Activated CD8-positive, alpha-beta memory T cell treated with anti-CD3 and anti-CD28 coated beads, Interleukin-2, amount 50 U/mL, for 48 hours (primary cell): ENCODE measurements around the gene STPG4.
"Not testable (repeated sequence)": the region's sequence is repeated elsewhere in the genome, so short reads cannot be mapped to it uniquely, and the experiment has no call there.

Source experiments
- DNase-seq: peaks from one replicate; pipeline ENCODE4 v3.0.0-alpha.2; 2020

STPG4 gene

DNA sequence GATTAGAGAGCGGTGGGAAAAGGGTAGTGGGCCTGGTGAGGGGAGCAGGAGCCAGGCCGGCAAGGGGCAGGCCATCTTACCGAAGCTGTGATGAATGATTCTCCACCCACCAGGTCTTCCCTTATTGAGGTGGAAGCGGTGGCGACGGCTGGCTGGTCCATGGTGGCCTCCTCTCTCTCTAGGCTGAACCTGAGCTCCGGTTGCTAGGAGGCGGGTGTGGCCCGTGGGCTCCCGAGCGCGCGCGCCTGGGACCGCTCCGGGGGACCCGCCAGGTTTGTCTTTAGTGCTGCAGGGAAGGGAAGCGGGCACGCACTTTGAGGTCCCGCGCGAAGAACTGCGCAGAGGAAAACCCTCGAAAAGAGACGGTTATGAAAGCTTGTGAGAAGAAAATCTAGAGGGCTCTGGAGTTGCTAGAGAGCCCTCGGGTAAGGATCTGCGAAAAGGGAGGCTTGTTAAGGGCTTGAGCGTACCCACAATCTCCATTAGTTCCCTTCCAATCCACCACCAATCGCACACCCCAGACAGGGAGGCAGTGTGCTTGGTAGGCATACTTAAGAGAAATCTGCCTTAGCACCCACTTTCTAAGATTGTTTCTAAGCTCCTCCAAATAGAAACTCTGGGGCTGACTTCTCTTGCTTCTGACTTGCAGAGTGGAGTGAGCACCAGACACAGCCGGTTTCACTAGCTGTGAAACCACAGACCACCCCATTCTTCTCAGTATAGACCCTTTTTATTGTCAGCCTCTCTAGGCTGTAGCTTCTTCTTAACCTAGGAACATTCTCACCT lies at the start of gene STPG4:
TSS of gene STPG4 (minus strand) at position 218 of the 786 bp plus-strand sequence. CDS start at position 161, 57 bp downstream.
- DNase-seq = no peak

DNA sequence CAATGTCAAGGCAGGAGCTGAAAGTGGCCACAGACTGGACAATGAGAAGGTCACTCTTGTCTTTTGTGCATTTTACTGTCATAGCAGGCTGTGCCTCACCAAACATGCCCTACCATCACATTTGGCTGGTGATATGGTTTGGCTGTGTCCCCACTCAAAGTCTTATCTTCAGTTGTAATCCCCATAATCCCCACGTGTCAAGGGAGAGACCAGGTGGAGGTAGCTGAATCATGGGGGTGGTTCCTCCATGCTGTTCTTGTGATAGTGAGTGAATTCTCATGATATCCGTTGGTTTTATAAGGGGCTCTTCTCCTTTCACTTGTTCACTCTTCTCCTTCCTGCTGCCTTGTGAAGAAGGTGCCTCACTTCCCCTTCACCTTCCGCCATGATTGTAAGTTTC lies 49.6 kb upstream of the STPG4 start:
- no peak for DNase-seq

- DNase-seq = no peak
These were observed 48.9 kb upstream of the STPG4 start for GRCh38 chr2:47203995-47204394.

- DNase-seq = no peak
These were observed 46.1 kb upstream of the STPG4 start for GRCh38 chr2:47201224-47201623.

DNA sequence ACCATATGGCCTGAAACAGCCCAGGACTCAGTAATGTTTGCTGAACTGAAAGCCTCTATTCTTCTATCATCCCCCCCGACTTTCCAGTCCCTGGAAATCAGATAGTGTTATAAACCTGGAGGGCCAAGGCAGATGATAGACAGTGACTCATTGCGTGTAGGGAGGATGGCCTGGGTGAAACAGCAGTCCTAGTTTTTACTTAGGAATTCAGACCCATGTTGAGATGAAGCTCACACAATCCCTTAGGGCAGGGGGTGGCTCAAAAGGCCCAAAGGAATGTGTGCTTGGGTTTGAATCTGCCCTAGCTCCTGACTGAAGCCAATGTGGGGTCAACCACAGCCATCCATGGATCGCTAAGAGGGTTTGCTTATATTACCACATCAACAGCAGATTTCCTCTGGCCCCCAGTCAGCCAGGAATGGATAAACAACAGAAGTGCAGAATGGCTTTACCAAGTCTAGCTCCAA lies 43.9 kb upstream of the STPG4 start:
- no peak for DNase-seq

- no peak for DNase-seq
These were observed 41.4 kb upstream of the STPG4 start for GRCh38 chr2:47196499-47196898.

DNA sequence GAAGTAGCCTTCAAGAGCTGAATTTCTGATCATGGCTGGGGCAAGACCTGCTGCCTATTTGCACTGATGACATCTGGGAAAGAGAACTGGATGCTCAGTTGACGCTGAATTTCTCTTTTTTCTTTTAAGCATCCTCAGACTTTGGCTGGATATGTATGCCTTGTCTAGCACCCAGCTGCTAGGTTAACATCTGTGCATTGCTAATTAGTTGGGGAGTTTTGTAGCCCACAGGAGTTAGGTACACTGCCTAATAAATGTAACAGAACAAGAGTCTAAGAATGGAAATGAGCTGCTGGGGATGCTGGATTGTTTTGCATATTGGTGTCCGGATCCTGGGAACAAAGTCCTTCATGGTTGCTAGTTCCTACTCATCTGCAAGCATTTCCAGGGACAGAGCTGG lies 40.9 kb upstream of the STPG4 start:
- DNase-seq = no peak

DNA sequence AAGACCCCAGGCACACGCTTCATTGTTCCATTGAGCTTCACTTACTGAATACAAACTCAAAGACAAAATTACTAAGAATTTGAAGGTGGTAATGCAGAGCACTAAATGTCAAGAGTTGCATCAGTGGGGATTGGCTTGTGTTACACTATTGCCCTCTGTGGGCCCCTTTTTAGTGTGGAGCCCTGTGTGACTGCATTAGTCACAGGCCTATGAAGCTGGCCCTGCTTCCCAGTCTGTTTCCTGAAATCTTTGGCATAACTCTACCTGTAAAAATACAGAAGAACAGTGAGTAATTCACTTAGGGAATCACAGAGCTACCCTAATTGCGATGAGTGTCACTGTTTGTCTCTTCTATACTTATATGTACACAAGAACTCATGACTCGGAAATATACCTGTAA lies 40.0 kb upstream of the STPG4 start:
- no peak for DNase-seq

DNA sequence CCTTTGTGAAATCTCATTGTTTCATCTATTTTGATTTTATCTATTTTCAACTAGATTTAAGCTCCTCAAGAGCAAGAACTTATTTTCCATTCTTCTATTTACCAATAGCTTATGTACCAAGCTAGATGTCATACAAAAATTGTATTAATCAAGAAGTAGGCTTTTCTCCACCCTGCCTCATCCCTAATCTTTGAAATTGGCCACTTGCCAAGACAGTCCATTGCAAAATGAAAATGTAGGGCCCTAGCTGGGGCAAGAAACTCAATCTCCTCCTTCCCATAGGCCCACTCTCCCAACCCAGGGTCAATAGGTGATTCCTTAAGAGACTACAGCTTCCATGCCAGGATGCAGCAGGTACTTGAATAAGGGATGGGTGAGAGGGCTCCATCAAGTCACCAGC lies 39.3 kb upstream of the STPG4 start:
- no peak for DNase-seq

- no peak for DNase-seq
These were observed 38.5 kb upstream of the STPG4 start for GRCh38 chr2:47193607-47194006.

GRCh38 chr2:47190188-47190881 lies 35.2 kb upstream of the STPG4 start:
- no peak for DNase-seq

DNA sequence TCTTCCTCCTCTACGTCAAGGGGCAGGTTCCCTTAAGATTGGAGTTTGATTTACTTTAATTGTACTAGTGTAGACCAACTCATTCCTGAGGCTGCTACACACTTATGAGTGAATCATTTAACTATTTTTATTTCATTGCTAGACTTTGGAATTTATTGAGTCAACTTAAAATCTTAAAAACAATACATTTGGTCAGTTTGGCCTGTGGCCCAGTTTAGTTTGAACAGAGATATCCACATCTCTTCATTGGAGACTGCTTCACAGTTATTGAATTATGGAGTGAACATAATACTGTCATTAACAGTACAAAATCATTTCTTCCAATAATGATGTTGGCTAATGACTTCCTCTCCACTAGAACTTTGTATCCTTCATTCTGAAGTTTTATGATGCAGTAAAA lies 34.5 kb upstream of the STPG4 start:
- DNase-seq = no peak

DNA sequence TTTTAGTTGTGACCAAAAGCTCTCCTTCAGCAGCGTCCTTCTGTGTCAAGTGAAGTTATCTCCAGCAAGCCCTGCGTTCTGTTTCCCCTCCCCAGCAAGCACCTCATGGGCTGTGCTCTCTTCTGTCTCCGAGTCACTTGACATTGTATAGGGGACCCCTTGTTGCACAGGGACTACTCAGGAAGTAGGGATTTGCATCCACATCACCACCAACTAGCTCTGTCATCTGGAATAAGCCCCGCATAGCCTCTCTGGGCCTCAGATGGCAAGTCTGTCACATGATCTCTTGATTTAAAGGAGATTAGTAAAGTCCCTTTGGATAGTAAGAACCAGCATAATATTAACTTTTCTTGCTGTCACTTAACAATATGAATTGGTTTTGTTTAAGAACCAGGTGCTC lies 32.0 kb upstream of the STPG4 start:
- no peak for DNase-seq

DNA sequence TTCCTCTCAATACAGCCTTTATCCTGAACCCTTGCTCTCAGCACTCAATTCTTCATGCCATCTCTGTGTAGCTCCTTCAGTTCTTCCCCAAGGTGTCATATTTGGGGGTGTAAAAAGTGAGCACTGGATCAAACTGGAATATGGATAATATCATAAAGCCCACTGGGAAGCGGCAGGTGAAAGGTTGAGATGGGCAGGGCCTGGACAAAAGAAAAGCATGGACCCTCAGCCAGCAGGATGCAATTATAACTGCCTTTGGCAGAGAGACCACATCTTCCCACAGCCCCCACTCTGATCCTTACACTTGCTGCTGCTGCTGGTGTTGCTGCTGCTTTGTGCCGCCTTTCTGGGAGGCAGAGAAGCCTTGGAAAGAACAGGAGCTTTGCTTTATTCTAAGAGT lies 31.2 kb upstream of the STPG4 start:
- no peak for DNase-seq

- not testable (repeated sequence) for DNase-seq
These were observed 30.0 kb upstream of the STPG4 start for GRCh38 chr2:47185098-47185497.

- DNase-seq = no peak
These were observed 26.1 kb upstream of the STPG4 start for GRCh38 chr2:47181176-47181575.

GRCh38 chr2:47180531-47180930 lies 25.4 kb upstream of the STPG4 start:
- no peak for DNase-seq

DNA sequence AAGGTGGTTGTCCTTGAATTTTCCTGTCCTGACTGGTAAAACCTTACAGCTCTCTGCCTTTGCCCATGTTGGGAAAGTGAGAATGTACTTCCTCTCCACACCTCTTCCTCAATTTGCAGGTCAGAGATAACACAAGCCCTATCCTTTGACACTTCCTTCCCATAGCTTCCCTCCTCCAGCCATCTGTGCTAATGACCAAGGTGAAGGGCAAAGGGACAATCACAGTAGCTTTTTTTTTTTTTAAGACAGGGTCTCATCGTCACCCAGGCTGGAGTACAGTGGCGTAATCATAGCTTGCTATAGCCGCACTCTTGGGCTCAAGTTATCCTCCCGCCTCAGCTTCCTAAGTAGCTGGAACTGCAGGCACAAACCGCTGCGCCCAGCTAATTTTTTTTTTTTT lies 24.3 kb upstream of the STPG4 start:
- DNase-seq = no peak

DNA sequence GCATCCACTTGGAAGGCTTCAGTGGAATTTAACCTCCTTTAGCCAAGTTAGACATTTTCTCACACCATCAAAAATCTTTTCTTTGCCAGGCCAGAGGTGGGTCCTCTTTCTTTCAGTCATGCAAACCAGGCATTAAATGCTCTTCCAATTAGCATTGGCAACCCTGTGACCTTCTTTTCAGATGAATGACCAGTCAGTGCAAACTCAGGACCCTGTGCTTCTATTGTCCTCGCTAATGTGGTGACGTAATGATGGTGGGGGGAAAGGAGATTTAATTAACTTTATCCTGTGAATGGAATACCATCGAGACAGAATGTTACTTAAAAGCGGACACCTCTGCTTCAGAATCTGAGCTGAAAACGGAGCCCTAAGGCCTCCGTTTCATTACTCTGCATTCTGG lies 23.2 kb upstream of the STPG4 start:
- DNase-seq = no peak

DNA sequence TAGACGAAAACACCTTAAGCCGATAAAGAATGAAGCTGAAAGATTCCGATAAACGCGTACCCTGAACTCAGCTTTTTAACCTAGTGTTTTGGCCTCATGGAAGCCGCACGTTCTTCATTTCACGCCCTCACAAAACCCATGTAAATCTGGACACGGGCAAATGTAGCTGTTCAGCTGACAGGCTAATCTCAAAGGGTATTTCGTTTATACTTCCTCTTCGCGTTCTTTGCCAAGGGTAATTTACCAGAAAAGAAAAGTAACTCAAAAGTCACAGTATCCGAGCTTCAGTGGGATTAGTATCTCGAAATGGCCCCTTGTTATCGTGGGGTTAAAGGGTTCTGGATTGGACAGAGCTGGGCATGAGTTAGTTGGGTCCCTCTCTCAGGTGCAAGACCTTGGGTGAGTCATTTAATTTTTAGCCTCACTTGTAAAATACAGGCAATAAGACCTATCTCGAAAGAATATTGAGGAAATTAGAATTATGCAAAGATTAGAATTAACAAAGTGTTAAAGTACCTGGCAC lies 22.0 kb upstream of the STPG4 start:
- DNase-seq = no peak

DNA sequence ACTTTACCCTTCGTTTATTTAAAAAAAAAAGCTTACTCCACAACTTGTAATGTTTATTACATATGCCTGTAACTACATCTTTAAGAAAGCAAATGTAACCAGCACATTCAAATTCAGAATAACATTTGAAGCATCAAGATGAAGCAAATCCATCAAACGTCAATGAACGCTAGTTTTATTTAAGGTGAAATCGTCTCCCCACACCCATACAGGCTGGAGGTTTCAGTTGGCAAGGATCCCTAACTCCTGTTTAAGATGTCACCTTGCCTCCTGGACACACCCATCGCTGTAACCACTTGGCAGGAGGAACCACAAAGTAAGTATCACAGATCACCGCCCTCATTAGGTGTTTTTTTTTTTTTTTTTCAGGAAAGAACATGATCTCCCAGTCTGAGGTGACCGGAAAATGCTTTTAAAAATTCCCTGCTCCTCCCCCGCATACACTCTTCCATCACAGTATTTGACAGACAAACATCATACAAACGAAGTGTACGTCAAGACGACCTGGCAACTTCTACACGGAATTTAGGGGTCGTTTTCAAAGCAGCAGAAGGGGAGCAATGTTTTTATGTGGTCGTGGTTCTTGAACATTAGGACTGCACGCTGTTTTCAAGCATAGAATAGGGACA lies 19.7 kb upstream of the STPG4 start:
- no peak for DNase-seq

- DNase-seq = no peak
These were observed 19.1 kb upstream of the STPG4 start for GRCh38 chr2:47173986-47174732.
